GM18909 (cell line): ENCODE data around the gene CDX1.
A peak's percentile ranks its signal among the peaks of the same experiment; 100 is the strongest.

Experiments
- ATAC-seq: cut with Tn5 transposase; IDR thresholded peaks from one replicate; pipeline ENCODE4 v1.9.1; 2021; ENCODE audit warnings: mild to moderate bottlenecking; ENCODE audit not compliant: unreplicated experiment, poor library complexity

The CDX1 gene

DNA sequence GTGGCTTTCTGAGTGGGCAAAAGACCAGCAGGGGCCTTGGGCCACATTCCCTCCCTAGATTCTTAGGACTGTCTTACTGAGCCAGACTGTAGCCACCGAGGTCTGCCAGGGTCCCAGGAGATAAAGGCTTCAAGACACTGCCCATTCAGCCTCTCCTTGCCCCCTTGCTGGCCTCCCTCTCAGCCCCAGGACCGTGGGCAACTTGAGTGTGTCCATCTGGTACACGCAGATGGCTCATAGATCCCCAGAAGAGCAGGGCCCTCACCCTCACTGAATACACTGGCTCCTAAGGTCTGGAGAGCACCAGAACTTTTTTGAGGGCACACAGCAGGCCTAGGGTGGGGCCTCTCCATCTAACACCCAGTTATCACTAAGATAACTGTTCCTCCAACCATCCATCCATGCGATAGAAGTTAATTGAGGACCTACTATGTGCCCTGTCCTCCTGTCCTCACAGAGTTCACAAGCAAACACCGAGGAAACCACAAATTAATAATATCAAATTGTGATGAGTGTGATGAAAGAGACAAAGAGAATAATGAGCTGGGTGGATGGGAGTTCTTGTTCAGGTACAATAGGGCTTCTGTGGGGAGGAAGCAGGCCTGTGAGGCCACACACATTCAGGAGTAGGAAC lies 6.0 kb upstream of the CDX1 start:
- no peak for ATAC-seq

DNA sequence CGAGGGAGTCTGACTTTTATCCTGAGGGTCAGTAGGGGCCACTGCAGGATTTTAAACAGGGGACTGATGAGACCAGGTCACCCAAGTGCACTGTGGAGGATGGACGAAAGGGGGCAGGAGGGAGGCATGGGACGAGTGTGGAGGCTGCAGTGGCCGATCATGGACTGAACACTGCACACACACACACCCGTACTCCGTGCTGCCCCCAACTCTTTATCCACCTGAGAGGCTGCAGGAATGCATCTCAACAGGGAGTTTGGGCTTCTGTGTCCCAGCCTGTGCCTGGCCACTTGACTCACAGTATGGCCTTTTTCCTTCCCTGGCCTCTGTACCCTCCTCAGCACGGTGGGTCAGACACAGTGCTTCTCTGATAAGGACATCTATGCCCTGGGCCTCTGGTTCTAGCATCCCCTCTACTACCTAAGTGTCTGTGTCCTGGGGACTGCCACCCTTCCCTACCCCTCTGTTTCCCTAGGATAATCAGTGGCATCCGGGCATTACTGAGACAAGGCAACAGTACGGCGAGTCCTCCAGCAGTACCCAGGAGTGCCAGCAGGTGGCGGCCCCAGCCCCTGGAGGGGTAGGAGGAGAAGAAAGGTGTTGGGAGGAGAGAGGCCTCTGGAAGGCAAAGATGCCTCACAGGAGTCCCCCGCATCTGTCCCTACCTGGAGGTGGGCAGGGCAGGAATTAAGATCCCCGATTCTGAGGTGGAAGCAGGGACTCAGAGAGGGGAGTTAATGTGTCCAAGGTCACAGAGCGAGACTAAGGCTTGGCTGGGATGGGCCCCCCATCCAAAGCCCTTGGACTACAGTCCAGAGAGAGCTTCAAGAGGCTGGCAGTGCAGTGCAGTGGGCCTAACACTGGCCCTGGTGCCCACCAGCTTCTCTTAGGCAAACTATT lies 5.1 kb upstream of the CDX1 start:
- peak; percentile 63 for ATAC-seq

DNA sequence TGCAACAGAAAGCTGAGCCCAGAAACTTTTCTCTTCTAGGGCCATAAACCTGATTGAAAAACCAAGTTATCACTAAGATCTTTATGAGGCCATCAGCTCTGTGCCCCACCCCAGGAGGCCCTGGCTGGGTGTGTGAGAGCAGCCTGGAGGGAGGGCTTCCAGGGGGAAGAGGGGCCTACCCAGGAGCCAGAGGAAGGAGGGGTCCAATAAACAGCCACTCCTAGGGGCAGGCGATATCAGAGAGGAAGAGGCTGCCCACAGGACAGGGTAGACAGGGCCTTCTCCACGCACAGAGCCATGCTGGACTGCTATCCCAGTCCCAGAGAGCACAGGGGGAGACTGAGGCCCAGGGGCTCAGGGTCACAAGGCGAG lies 4.5 kb upstream of the CDX1 start:
- no peak for ATAC-seq

DNA sequence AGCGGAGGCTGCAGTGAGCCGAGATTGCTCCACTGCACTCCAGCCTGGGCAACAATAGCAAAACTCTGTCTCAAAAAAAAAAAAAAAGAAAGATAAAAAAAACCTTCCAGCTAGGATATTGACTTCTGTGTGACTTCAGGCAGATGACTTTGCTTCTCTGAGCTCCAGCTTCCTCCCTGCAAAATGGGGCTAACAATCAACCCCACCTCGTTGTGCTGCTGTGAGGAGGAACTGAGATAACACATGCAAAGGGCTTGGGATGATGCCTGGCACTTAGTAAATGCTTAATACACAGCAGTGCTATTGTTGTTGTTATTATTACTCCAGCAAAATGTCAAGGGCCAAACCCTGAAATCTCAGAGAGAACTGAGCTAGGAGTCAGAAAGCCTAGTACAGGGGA lies 3.5 kb upstream of the CDX1 start:
- no peak for ATAC-seq

DNA sequence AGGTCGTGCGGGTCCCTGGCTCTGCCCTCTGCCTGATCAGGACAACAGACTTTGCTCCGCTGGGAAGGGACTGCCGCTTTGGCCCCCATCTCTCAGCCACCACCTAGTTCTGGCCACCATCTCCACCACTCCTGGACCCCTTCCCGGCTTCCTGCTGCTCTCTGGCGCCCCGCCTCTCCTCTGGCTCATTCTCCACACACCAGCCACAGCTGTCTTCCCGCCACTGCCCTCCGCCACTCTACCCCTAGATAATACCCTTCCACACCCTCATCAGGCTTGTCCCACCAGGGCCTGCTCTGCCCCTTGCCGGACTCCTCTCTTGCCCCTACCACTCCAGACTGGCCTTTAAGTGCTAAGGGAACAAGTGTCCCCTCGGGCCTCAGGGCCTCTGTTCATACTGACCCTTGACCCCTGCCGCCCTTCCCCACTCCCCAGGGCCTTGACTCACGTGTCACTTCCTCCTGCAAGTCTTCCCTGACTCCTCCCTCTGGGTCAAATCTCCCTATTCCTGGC lies 3.0 kb upstream of the CDX1 start:
- ATAC-seq: no peak

DNA sequence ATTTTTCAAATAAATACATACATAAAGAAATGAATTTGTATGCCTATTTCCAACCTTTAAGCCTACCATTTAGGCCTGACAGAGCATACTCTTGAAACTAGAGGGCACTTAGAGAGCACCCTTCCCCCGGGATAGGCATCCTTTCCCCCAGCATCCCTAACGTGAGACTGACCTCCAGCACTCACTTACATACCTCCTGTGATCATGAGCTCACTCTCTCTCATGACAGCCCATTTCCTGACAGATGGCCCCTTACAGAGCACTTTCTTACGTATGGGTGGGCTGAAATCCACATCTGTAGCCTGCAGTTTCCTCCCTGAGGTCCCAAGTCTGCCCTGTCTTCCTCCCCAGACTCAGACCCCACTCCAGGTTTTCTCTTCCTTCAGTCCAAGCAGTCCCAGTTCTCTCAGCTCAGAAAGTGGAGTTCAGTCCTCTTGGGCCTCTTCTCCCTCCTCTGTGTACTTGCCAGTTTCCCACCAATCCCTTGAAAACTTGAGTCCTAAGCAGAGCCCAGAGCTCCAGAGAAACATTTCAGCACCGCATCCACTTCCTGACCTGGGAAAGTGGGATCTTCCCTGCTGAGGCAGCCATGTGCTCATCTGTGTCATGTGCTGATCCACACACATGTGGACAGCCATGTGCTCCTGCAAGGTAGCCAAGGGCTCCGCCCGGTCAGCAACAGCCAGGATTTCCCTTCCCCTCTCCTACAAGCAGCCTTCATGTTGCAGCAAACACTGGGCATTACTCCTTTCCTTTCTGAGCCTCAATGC lies 2.2 kb upstream of the CDX1 start:
- no peak for ATAC-seq

DNA sequence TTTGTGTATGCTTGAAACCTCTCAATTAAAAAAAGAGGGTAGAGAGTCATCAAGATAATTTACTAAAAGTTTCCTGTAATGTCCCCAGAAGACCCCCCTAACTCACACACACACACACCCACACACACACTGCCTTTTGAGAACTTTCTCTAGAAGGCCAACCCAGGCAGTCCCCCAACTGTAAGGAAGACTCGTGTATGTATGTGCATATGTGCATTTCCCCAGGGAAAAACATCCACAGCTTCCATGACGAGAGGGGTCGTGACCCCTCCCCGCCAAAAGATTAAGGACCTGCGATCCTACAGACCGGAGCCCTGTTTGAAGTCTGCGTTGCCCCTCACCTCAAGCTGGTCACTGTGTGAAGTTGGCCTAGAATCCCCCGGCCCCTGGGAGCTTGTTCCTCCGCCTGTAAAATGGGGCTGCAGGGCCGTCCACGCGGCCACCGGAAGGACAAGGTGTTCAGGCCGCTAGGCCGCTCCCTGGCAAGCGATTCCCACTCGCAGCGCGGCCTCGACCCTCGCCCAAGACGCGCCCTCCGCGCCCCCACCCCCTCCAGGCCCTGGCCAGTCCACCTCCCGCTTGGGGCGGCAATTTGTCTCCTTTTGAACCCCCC lies 435 bp upstream of the CDX1 start:
- ATAC-seq: no peak

DNA sequence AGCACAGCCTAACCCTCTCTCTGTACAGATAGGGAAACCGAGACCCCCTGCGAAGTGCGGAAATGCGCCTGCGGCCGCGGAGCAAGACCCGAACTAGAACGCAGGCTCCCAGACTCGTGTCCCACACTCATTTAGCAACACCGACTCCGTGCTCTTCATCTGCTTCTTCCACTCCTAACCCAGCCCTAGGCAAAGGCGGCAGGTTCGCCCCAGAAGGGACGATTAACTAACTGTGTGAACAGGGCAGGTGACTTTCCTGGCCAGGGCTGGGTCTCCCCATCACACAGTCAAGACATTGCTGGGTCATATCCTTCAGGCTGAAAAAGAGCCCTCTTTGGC lies 903 bp downstream of the CDX1 start:
- ATAC-seq: no peak

DNA sequence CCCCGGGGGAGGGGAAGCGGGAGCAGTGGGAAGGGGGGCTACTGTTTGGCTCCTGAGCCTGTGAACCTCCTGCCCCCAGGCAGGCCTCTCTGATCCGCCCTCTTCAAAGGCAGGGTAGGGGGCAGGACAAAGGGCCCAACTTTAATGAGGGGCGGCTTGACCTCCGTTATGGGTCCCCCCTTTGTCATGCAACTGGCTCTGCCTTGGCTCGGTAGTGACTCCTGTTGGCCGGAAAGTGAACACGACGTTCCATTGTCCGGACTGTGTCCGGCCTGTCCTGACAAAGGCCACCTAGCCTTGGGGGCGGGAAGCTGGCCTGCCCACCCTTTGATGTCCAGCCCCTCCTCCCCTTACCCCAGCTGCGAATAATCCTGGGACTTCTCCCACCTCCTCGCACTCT lies 1.3 kb downstream of the CDX1 start:
- no peak for ATAC-seq

DNA sequence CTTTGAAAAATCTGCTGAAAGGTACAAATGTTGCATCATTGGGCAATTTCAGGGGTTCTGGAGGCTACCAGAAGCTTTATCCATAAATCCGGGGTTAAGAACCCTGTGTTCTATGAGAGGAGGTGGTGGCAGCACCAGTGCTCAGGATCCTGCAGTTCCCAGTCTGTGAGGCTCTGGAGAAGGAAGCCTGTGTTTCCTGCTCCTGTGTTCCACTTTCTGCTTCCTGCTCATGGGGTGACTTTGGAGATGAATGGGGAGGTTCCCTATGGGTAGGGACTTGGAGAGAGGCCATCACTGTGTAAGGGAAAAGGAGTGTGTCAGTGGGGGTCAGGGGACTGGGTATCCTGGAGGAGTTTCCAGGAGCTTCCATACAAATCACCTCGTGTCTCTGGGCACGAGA lies 2.3 kb downstream of the CDX1 start:
- ATAC-seq: no peak

DNA sequence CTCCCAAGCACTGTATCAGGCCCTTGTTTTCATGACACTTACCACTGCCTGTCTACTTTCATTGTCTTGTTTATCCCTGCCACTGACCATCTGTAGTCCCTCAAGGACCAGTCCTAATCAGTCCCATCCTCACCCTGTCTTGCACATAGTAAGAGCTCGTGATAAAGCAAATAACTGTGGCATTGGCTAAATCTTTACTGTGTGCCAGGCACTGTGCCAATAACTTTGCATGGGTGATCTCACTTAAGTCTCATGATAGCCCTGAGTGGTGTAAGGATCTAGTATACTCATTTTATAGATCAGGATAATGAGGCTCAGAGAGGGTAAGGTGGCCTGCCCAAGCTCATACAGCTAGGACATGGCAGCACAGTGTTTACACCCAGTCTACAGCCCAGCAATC lies 5.6 kb downstream of the CDX1 start:
- ATAC-seq: no peak

DNA sequence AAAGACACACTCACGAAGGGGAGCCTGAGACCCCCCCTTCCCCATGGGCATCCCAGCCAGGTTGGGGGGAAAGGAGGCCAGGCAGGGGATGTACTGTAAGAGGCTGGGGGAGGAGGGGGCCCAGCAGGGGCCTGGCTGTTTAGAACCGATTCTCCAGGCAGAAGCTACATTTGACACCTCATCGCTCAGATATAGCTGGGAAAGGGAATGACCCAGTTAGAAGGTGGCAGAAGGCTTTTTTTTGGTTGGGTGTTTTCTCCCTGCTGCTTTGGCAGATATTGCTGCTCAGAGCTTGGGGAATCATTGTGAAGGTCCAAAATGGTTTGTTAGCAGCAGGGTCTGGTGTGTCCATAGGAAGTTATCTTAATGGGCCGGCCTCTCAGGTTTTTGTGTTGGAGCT lies 6.0 kb downstream of the CDX1 start:
- ATAC-seq: no peak

DNA sequence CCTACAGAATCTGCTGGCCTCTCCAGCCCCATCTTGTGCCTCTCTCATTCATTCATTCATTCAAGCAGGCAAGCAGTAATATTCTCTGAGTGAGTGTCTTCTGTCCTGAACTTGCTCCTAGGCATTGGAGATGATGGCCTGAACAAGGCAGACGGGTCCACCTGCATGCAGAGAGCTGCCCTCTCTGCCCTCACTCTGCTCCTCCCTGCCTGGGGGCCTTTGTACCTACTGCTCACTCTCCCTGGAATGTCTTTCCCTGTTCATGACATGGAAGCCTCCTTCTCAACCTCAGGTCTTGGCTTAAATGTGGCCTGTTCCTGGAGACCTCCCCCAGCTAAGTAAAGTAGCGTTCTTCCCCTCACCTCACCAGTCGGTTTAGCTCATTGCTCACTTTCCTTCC lies 6.6 kb downstream of the CDX1 start:
- no peak for ATAC-seq

DNA sequence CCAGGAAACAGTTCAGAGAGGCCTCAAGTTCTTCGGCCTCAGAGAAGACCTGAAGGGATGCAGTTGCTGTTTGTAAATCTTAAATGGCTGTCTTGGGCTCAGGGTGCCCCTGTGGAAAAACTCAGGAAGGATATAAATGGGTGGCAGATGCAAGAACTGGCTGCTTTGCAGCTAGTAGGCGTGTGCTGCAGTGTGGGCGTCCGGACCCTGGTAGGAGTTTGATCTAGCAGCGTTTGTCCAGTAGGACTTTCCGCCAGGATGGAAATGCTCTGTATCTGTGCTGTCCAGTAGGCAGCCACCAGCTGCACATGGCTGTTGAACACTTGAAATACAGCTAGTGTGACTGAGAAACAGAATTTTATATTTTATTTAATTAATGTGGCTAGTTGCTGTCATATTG lies 7.7 kb downstream of the CDX1 start:
- ATAC-seq: no peak

DNA sequence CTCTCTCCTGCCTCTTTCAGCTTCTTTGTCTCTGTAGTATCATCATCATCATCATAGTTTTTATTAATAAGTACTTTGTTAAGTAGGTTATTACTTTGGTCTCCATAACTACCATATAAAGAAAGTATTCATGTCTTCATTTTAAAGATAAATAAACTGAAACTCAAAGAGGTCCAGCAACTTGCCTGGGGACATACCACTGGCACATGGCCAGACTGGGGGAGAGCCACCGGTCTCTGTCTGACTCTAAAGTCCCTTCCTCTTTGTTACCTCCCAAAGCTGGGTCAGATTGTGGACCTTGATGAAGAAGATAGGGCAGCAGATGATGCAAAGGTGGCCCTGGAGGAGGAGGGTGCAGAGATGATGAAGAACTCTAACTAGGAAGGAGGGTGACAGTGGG lies 8.5 kb downstream of the CDX1 start:
- ATAC-seq: no peak

DNA sequence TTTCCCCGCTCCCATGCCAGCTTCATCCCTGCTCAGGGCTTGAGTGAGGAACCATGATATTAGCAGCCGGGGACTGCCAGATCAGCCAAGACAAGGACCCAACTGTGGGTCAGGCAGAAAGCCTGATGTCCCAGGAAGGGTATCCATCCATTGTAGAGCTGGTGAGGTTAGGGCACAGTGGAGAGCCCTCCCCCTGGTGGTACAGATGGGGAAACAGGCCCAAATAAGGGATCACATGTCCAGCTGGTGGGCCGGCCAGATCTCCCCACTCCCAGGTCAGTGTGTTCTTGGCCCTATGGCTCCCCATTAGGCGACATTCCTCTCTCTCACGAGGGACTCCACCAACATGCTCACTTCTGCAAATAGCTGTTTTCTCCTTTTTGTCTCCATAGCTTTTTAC lies 9.0 kb downstream of the CDX1 start:
- no peak for ATAC-seq

DNA sequence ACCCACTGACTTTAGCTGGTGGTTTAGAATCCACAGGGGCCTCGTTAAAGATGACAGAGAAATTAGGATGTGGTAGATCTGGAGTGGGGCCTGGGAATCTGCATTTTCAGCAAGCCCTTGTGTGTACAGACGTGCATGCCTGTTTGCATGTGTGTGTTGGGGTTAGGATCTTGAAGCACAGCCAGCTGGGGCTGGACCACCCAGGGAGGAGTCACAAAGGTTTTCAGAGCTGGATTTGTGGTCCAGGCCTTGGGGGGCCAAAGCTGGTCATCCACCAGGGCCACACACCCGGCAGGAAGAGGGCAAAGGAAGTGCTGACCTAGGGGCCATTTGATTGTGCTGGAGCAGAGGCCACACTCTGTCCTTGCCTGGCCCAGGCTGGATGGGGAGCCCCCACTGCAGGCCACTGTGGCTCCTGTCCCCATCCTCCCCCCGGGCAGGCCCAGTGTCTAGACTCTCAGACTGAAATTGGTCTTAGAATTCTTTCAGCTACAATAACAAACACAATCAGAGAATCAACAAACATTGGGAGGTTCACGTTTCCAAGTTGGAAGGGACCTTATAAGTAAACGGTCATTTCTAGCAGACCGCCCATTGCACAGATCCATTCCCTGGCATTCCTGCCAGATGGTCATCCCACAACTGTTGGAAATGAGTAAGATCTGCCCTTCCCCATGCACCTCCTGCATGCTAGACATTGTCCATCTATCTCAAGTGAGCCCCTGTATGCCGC lies 10.3 kb downstream of the CDX1 start:
- no peak for ATAC-seq

DNA sequence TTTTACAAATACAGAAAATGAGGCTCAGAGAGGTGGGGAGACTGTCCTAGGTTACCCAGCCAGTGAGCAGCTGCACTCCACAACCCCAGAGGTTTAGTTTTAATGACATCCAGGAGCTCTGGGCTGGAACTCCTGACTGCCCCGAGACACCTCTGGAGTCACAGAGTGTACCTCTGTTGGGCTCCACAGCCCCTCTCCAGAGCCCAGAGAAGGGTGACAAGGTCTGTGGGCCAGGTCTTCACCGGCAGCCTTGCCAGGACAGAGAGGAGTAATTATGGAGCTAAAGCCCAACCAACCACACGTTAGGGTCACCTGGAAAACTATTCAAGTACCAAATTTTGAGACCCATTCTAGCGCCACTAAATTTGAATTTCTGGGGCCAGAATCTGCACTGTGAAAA lies 11.1 kb downstream of the CDX1 start:
- no peak for ATAC-seq

DNA sequence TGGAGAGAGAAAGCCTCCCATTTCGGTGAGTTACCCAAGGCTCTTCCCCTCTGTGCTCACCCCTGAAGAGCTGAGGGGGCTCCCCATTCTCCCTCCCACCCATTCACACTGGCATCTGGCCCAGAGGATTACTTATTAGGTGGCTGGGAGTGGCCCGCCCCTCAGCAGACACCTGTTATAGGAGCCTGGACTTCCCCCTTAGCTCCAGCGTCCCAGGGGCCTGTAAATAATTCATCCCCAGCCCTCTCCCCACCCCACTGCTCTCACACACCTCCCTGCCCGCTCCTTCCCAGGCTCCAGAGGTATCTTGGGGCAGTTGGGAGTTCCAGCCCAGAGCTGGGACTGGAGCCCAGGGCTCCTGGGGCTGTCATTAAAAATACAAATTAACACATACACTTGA lies 11.7 kb downstream of the CDX1 start:
- peak; percentile 58 for ATAC-seq

DNA sequence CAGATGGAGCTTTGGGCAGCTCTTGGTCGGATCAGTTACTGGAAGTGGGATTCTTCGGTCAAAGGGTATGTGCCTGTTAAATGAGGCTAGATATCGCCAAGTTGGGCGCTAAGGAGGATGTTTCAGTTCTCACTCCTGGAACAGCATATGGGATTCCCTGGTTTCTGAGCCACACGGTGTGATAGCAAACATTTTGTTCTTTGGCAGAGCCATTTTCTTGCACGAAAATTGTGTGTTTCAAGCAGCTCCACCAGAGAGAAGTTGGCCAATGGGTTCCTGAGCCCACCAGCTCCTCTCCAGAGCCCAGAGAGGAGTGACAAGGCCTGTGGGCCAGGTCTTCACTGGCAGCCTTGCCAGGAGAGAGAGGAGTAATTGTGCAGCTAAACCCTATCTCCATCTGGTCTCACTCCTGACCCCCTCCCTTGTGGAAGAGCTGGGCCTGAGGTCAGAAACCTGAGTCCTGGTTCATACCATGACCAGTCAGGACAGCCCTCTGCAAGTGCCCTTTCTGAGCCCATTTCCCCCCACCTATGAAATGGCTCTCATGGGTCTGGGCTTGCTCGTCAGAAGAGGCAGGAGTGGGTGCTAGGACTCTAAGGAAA lies 12.5 kb downstream of the CDX1 start:
- no peak for ATAC-seq
